Nucleus accumbens (tissue), 56 donors: ENCODE data around the gene DNAH8.

Source experiments
- DNase-seq, 56 donors: peaks; one replicate each; lab custom pipeline; 2025; lab: John Stamatoyannopoulos, UW

Gene DNAH8

DNA sequence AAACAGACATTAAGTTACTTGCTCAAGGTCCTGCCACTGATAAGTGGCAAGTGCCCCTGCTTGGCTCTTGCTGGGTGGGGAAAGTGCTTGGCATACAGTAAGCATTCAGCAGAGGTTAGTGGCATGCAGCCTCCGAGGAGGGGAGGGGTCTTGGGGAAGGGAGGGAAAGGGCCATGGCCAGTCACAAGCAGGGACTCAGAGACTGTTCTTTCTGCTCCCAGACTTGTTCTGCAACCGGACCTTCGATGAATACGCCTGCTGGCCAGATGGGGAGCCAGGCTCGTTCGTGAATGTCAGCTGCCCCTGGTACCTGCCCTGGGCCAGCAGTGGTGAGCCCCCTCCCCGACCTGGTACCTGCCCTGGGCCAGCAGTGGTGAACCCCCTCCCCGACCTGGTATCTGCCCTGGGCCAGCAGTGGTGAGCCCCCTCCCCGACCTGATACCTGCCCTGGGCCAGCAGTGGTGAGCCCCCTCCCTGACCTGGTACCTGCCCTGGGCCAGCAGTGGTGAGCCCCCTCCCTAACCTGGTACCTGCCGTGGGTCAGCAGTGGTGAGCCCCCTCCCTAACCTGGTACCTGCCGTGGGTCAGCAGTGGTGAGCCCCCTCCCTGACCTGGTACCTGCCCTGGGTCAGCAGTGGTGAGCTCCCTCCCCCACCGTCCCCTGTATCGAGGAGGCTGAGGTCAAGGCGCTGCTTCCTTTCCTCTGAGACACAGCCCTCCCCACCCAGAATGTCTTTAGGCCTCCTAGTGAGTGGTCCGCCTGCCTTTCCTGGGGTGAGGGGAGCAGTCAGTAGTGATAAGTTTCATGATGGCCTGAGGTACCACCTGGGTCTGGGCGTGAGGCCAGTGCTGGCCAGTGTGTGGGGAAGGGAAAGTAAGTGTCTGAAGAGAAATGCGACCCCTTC lies 342.4 kb downstream of the DNAH8 start:
- DNase-seq: no peak

DNA sequence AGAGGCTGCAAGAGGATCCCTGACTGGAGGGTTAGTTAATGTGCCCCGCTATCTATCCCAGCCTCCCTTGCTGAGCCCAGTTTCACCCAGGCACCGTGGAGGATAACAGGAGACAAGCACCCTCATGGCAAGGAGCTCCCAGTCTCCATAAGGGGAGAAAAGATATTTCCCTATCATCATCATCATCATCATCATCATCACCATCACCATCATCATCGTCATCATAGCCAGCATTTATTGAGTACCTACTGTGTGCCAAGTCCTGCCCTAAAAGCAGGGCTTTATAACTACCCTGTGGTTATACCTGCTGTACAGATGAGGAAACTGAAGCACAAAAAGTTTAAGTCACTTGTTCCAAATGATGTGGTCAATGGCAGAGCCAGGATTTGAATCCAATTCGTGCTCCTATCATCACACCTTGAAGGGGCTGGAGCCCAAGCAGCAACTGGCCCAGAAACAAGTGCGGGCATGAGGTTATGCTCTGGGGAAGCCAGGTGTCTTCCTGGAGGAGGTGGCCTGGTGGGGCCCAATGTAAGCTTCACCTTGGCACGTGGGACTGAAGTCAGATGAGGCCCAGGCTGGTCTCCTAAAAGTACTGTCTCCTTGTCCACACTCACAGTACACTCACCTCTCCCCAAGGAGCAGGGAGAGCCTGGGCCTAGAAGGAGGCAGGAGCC lies 343.5 kb downstream of the DNAH8 start:
- no peak for DNase-seq

DNA sequence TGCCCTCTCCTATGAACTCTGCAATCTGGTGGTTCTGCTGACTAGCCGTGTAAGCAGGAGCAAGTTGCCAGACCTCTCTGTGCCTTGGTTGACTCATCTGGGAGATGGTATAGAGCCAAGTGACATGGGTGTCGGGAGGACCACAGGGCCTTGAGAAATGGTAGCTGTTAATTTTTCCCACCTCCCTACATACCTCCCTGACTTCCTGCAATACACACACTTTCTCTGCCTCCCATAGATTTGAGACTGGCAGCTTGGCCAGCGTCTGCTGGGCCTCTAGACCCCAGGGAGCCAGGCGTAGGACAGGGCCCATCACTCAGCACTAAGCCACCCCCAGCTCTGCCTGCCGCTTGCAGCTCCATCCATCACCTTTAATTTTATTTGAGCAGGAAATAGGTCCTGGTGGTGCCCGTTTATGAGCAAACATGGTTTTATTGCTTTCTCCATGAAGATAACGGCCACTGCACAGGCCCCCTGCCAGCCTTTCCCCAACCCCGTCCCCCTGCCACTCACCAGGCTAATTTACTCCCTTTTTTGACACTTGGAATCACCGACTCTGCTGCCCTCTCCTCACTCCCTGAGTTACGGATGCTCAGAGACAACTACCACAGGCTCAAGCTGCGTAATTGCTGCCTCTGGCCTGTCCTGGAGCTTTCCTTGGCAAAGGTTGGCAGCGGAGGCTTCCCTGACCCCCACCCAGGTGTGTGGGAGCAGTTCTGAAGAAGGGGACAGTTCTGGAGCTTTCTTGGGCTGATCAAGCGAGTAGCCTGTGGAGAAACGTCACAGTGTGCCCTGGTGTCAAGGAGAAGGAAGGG lies 344.6 kb downstream of the DNAH8 start:
- DNase-seq: no peak

DNA sequence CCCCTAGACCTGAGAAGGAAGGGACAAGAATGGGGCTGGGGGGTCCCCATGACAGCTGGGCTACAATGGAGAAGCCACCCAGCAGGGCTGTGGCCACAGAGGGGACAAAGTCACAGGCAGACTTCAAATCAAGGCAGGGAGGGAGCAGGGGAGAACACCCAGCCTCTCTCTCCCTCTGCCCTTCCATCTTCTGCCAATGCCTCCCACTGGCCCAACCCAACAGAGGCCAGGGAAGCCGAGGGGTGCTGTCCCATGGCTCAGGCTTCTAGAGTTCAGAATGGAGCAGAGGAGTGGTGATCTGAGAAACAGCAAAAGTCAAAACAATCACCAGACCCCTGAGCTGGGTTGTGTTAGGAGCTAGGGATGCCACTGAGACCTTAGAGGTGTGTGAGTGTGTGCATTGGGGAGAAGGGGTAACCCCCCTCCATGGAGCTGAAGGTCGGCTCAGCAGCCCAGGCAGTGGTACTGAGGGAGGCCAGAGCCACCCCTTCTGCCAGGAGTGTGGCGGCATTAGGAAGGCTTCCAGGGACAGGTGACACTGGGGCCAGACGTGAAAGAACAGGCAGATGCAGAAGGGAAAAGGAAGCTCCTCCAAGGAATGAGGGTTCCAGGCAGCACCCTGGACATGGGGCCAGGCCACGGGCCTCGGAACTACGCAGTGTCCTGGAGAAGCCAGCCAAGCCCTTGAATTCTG lies 345.5 kb downstream of the DNAH8 start:
- DNase-seq: no peak

DNA sequence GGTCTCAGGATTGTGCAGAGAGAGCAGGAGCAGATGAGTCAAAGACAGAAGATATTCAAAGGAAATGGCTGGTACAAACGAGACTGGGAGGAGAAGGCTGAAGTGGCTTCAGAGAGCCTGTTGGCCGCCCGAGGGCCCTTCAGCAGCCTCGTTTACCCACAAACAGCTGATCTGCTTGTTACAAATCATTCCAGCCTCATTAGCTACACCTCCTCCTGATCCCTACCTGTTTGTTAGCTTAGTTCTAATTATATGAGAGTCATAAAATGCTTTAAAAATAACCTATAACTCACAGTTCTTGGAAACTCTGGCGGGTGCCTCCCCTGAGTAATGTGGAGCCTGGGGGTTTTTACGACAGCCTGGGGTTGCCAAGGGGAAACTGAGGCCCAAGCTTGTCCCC lies 346.1 kb downstream of the DNAH8 start:
- DNase-seq: no peak

DNA sequence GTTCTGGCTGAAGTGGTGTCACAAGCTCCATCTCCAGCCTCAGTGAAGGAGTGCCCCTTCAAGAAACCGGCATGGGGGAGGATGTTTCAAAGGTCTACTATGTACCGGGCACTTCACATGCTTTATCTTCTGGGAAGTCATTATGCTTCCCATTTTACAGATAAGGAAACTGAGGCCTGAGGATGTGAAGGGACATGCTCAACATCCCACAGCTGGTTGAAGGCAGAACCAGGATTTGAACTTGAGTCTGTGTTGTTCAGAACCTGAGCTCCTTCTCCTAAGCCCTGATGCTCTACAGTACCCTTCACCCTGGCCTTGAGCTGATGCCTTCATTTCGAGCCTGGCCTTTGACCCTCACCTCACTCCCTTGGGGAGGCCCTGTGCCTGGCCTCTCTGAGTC lies 346.5 kb downstream of the DNAH8 start:
- no peak for DNase-seq

DNA sequence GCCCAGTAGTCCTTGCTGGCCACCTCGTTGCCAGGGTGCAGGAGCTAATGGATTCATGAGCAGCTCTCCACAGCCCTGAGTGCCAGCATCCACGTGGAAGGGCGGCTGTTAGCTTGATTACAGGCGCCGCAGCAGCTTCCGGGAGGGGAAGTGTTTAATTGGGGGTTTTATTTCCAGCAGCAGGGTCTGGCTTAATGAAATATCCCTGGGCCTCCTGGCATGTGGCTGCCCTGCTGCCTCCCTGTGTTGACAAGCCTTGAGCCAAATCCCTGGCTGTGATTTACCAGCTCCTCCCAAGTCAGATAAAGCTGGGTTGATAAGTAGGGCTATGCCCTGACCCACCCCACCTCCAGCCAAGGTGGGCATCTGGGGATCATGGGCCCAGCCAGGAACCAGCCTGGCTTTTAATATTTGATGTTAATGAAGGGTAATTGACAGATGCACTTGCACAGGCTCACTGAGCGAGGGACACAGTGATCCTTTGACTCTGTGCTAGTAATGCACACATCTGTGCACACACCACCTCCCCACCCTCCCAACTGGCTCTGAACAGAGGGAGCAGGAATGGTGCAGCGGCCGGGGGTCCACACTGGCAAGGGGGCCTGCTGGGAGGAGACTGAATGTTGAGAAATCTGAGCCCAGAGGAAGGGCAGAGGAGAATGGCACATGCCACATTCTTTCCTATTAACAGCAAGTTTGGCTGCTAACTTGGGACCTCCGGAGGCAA lies 347.1 kb downstream of the DNAH8 start:
- no peak for DNase-seq

DNA sequence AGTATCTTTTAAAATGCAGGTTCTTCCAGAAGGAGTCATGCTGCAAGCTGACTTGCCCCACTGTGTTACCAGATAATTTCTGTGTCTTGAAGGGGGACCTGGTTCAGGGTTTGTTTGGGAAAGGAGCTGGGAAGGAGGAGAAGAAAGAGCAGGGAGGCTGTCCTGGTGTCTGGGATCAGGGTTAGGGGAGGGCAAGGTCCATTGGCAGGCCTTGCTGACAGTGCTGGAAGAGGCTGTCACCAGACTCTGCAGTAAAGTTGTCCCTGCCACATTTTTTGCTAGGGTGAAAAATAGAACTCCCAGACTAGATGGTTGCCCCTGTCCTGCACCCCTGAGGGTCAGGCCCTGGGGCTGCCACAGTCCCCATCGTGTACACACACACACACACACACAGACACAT lies 348.4 kb downstream of the DNAH8 start:
- DNase-seq: no peak

DNA sequence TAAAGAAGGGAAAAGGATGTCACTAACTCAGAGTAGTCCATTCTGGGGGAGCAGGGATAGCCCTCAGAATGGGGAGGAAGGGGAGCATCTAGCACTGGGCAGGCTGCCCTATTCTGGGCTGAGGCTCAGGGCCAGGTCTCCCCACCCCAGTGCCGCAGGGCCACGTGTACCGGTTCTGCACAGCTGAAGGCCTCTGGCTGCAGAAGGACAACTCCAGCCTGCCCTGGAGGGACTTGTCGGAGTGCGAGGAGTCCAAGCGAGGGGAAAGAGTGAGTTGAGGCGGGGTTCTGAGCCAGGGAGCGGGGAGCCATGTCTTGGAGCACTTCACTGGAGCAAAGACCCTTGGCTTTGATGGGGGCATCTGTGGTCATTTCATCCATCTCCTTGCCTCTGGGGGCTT lies 350.4 kb downstream of the DNAH8 start:
- no peak for DNase-seq

DNA sequence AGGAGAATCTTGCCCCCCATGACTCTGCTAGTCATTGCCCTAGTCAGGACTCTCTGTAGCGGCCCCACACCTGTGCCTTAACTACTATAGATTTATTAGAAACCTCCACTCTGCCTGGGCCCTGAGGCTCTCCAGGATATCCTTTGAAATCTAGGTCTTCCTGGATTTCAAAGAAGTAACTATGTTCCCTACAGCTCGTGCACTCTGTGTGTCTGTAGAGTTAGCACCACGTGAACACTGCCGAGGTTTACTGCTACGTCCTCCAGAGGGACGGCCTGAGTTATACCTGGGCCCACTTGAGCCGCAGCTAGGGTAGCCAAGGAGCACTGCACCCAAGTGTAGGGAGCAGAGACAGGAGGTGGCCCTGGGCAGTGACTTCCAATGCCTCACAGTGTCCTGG lies 353.3 kb downstream of the DNAH8 start:
- no peak for DNase-seq

DNA sequence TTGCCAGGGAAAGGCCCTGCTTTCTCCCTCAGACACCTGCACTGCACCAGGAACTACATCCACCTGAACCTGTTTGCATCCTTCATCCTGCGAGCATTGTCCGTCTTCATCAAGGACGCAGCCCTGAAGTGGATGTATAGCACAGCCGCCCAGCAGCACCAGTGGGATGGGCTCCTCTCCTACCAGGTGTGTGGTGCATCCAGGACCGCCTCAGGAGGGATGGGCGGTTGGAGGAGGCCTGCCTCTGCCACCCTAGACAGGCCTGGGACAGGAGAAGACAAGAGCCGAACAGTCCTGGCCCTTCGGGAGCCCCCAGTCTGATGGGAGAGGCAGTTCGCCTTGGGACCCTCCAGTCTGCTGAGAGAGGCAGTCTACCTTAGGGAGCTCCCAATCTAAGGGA lies 357.7 kb downstream of the DNAH8 start:
- DNase-seq: no peak

DNA sequence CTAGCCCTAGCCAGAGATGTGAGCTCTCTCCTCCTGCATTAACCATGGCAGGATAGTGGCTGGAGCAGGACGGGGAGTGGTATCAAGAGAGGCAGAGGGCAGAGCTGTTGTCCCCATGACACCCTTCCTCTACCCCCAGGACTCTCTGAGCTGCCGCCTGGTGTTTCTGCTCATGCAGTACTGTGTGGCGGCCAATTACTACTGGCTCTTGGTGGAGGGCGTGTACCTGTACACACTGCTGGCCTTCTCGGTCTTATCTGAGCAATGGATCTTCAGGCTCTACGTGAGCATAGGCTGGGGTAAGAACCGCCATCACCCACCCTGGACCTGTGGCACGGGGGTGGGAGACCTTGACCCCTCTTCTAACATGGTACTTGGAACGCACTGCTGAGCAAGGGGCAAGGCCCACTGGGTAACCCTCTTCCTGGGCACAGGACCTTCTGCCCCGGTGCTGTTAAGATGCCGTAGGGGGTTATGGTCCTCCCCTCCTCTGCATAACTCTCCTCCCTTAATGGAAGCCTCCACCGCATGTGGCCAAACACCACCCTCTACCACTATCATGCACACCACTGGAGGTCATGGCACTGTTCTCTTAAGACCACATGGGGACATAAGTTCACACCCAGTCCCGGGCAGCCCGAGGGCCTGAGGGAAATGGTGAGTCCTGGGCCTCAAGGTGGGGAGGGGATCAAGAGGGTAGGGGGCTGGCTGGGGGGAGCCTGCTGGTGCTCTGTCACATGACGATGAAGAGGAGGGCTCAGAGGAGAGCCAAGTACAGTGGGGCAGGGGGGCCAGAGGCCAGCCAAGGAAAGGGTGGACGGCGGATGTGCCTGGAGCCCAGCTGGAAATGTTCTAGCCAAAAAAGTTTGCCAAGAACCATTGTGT lies 358.6 kb downstream of the DNAH8 start:
- DNase-seq: no peak

DNA sequence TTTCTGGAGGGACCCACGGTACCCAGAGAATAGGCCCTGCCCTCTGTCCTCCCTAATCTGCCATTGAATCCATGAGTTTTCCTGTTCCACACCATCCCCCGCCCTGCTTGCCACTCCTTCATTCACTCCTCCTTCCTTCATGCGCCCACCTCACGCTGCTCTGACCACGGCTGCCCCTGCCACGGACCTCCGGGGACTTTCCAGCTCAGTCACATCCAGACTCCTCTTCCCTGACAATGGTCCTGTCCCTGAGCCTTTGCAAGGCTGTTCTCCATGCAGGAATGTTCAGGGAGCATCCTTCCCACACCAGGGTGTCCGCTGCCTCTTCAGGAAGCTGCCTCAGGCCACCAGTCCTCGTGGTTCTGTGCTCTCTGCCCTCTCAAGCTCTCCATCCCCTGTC lies 359.4 kb downstream of the DNAH8 start:
- DNase-seq: no peak

DNA sequence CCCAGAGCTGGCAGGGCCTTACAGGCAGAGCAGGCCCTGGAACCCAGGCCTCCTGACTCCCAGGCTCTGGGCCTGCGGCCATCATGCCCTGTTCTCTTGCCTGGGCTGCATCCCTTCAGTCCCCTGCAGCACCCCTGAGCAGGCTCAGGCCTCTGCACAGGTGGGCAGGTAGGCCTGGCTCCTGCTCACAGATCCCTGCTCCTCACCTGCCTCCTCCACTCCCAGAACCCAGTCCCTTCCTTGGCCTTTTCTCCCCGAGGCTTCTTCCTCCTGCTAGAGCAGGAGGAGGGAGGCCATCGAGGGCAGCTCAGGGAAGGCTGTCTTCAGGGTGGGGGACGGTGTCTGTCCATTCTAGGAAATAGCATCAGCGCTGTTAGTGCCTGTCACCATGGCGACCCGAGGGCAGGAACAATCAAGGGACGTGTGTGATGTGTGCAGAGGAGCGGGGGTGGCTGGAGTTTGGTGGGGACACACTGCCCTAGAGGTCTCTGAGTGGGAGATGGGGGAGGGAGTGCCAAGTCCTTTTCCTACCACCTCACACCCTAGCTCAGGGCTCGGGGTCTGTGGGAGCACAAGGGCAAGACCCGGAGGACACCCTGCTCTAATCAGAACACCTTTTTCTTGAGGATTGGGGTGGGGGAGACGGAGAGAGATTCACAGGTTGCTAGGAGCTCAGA lies 360.0 kb downstream of the DNAH8 start:
- no peak for DNase-seq

DNA sequence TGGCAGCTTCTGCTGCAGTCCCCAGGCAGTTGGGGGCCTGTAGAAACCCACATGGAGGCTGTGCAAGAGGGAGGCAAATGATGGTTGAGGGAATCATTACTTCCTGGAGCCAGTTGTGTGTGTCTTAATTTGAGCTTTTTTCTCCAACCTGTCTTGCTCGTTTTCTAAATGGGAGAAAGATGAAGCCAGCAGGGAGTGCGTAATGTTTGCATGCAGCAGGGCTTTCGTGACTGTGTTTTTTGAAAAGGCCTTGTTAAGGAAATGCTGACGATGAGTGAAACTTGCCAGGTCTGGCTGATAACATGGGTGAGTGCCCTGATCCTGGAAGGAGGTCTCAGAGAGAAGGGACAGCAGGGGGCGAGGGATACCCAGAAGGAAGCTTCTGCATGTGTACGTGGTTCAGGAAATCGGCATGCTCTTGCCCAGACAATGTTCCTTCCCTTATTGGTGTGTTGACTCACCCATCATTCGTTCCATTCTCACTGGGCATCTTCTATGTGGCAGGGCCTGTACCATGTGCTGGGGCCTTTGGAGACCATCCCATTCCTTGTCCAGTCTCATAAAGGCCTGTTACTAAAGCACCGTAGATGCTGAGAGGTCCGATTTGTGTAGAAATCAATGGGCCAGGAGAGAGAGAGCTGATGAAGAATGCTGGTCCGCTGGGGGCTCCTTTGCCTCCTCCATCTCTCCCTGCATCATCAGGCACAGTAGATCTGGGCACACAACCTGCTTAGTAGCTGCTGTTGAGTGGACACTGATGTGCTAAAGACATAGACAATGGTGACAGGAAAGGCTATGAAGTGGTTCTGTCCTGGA lies 360.9 kb downstream of the DNAH8 start:
- no peak for DNase-seq

DNA sequence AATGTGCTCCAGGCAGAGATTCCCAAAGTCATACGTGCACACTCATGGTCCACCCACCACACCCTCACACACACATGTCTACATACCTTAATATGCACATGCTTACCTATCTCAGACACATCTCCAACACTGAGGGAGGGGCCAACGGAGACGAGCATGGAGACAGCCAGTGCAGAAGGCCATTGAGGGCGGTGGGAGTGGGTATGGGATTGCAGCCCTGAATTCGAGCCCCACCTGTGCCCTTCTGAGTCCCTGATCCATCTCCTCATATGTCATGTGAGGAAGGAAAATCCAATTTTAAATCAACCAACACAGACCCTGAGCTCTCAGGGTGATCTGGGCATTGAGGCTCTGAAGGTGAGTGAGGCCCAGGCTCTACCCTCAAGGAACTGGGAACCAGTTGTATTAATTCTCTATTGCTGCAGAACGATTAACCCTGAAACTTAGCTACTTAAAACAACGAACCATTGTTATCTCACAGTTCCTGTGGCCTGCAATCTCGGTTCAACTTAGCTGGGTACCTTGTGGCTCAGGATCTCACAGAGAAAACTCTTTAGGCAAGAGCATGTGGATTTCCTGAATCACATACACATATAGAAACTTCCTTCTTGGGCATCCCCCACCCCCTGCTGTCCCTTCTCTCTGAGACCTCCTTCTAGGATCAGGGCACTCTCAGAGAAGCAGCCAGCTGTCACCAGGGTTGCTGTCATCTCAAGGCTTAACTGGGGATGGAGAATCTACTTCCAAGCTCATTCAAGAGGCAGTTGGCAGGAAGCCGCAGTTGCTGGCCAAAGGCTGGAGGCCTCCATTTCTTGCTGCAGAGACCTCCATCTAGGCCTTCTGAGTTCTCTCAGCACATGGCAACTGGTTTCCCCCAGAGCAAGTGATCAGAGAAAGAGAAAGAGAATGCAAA lies 361.8 kb downstream of the DNAH8 start:
- DNase-seq: no peak
